H1 (cell line): ENCODE results near the gene AGRP.

Experiments used
- CBX8 ChIP-seq: fragments of 300-800, 300-1000 bp; sonication (generic); IDR thresholded peaks from 2 replicates; pipeline ENCODE4 v1.7.1; 2016; ENCODE audit warnings: low read depth, low read length, borderline replicate concordance
- CTCF ChIP-seq, 3 experiments: IDR thresholded peaks; 1 replicate in 2 of 3; 2 replicates in 1 of 3; pipeline versions ENCODE4 v1.5.1 to v1.6.1; 2011; ENCODE audit warnings: low read length in 3 of 3, mild to moderate bottlenecking in 3 of 3, inconsistent platforms in 2 of 3, low read depth in 1 of 3, moderate library complexity in 1 of 3; ENCODE audit not compliant: insufficient read depth in 1 of 3; ENCODE audit errors: control extremely low read depth in 1 of 3
- EGR1 ChIP-seq: IDR thresholded peaks from 2 replicates; pipeline ENCODE4 v1.6.1; 2011; ENCODE audit warnings: low read depth, low read length, borderline replicate concordance
- JUND ChIP-seq: IDR thresholded peaks from 2 replicates; pipeline ENCODE4 v1.6.1; 2011; ENCODE audit warnings: mild to moderate bottlenecking, improper control_type of control experiment, low read length
- POLR2A ChIP-seq, 2 experiments: IDR thresholded peaks; 1 replicate in 1 of 2; 2 replicates in 1 of 2; pipeline ENCODE4 v1.6.1; 2011; ENCODE audit warnings: low read depth in 2 of 2, low read length in 2 of 2, mild to moderate bottlenecking in 2 of 2; ENCODE audit errors: control extremely low read depth in 1 of 2
- RAD21 ChIP-seq, 2 experiments: IDR thresholded peaks in 1 of 2; conservative IDR thresholded peaks in 1 of 2; 2 replicates each; pipeline ENCODE4 v1.6.1; 2011; ENCODE audit warnings: low read depth in 2 of 2, low read length in 2 of 2, improper control_type of control experiment in 1 of 2, inconsistent platforms in 1 of 2, mild to moderate bottlenecking in 1 of 2, moderate library complexity in 1 of 2

DNA sequence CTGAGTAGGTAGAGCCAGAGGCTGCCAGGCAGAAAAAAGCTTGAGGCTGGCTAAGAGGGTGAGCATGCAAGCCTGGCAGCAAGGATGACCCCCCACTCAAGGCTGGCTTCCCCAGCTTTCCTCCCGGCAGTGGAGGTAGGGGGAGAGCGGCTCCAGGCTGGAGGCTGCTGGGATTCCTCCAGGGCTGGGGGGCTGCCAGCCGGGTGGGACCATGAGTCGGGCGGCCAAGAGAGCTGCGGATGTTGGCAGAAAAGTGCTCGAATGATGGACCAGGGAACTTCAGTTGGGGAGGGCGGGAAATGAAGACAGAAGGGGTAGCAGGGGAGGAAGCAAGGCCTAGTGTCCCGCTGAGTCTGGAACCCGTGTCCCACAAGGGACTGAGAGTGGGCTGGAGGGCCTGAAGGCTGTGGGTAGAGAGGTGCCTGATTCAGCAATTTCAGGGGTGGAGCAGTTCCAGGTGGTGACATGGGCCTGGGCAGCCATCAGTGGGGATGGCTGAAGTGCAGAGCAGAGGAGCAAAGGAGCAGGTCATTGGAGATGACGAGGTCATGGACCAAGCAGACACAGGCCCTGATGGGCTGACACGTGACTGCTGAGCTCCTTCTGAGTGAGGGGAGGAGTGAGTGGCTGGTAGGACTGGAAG lies 32.2 kb downstream of the AGRP start:
- no peak for TF ChIP-seq CTCF (IDR thresholded peaks at IDR 0.05; ENCODE audit: control extremely low read depth in 1 of 3, insufficient read depth in 1 of 3, low read depth in 1 of 3, low read length in 3 of 3)
- TF ChIP-seq EGR1, result no peak
- TF ChIP-seq POLR2A (IDR thresholded peaks at IDR 0.05; ENCODE audit: control extremely low read depth in 1 of 2, low read depth in 2 of 2, low read length in 2 of 2), result no peak
- no peak for TF ChIP-seq CBX8
- no peak for TF ChIP-seq RAD21 (IDR thresholded peaks at IDR 0.05 in 1 of 2, conservative IDR thresholded peaks at IDR 0.05 in 1 of 2; ENCODE audit: low read depth in 2 of 2, low read length in 2 of 2)
- no peak for TF ChIP-seq JUND
